CD4-positive, alpha-beta T cell treated with Interleukin-6 for 4 hours (primary cell): ENCODE data around the gene NDUFV1.
"Not testable (repeated sequence)": the region's sequence is repeated elsewhere in the genome, so short reads cannot be mapped to it uniquely, and the experiment has no call there.

Experiments used
- DNase-seq: peaks from one replicate; pipeline ENCODE4 v3.0.0-alpha.2; 2020; ENCODE audit warnings: mixed read lengths

The NDUFV1 gene

GRCh38 chr11:67627812-67628624, 21.3 kb downstream of the NDUFV1 start:
- no peak for DNase-seq

- DNase-seq = no peak
These were observed 22.1 kb downstream of the NDUFV1 start for GRCh38 chr11:67628710-67629385.

GRCh38 chr11:67629386-67630227, 22.9 kb downstream of the NDUFV1 start, which contains the start of gene NUDT8:
Gene NUDT8, minus strand, starts transcription at chr11:67629937. Its CDS starts 26 bp downstream, at chr11:67629911.
- DNase-seq = peak; percentile 91

GRCh38 chr11:67630228-67630942, 23.6 kb downstream of the NDUFV1 start:
- peak; percentile 99 for DNase-seq

- DNase-seq = no peak
These were observed 24.2 kb downstream of the NDUFV1 start for GRCh38 chr11:67630943-67631331.

GRCh38 chr11:67631411-67631810, 24.7 kb downstream of the NDUFV1 start:
- DNase-seq = no peak

GRCh38 chr11:67631853-67632174, 25.1 kb downstream of the NDUFV1 start:
- DNase-seq = no peak

GRCh38 chr11:67632175-67632981, 25.6 kb downstream of the NDUFV1 start:
- no peak for DNase-seq

GRCh38 chr11:67632982-67633755, 26.4 kb downstream of the NDUFV1 start:
- DNase-seq = no peak

GRCh38 chr11:67633758-67634365, 27.1 kb downstream of the NDUFV1 start:
- no peak for DNase-seq

- no peak for DNase-seq
These were observed 27.9 kb downstream of the NDUFV1 start for GRCh38 chr11:67634366-67635230.

- no peak for DNase-seq
These were observed 28.4 kb downstream of the NDUFV1 start for GRCh38 chr11:67635231-67635521.

GRCh38 chr11:67636962-67637361, 30.2 kb downstream of the NDUFV1 start:
- no peak for DNase-seq

- DNase-seq = not testable (repeated sequence)
These were observed 30.7 kb downstream of the NDUFV1 start for GRCh38 chr11:67637441-67637840.

- DNase-seq = no peak
These were observed 32.0 kb downstream of the NDUFV1 start for GRCh38 chr11:67638535-67639437.

GRCh38 chr11:67639438-67639859, 32.7 kb downstream of the NDUFV1 start, which contains the start of gene TBX10:
Gene TBX10, minus strand, starts transcription at chr11:67639763. Its CDS starts 291 bp downstream, at chr11:67639472.
- no peak for DNase-seq

- DNase-seq = peak; percentile 72
These were observed 33.5 kb downstream of the NDUFV1 start for GRCh38 chr11:67640021-67640757.
